Measurements from ENCODE around the gene TLE4. TPM values are rescaled to one million over a fixed set of nuclear protein-coding genes. Genes with fewer than 3 reads are reported as not detected.
"Not testable (repeated sequence)": the region's sequence is repeated elsewhere in the genome, so short reads cannot be mapped to it uniquely, and the experiment has no call there.

Gene TLE4
- total RNA-seq, 1 donor from 2014 or later: 17.2 TPM

DNA sequence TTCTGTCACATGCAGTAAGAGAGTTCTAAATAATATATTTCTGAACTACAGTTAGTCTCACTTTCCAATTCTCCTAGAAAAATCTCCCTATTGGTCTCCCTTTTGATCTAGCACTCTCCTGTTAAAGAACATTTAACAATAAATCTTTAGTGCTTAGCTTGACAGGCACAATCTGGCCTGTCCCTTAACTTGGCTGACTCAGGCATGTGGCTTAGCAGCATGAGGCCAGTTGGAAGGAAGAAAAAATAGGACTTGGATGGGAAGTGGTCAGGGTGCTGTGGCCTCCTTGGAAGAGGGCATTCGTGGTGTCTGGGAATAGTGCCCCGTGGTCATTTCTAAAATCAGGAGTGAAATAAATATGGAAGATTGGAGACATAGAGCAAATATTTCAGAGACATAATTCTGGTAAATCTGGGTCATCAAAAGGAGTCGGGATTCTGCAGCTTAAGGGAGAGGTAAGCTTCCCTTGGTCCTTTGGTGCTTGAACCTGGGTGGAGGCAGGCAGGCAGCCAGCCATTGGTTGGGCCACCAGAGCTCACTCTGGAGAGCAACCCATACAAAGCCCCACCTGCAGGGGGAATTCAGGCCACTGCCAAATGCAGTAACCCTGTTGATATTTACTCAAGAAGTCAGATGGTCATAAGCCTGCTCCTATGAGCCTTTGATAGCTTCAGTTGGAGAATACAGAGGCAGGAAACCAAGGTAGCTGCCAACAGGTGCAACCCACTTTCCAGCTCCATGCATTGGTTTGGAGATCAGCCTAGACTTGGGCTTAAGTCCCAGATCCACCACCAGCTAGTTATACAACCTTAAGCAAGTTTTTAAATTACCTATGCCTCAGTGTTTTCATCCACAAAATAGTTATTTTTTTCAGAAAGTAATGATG lies 28.8 kb upstream of the TLE4 start:
- H3K27me3 ChIP-seq (ENCODE audit: control insufficient read depth, insufficient read depth, low read length): no peaks in the 10 kb centered on the region
- H3K36me3 ChIP-seq (ENCODE audit: control insufficient read depth, insufficient read depth, low read length): no peaks in the 10 kb centered on the region
- TF ChIP-seq CTCF (IDR thresholded peaks at IDR 0.05; ENCODE audit: insufficient read depth, low read length, poor library complexity, severe bottlenecking): no peak
- no peak for DNase-seq (ENCODE audit: low read depth)
- H3K4me3 ChIP-seq (ENCODE audit: low read depth, low read length): no peak overlapping the region

- H3K4me3 ChIP-seq (ENCODE audit: low read depth, low read length); DNase-seq (ENCODE audit: low read depth); H3K27me3 ChIP-seq (ENCODE audit: control insufficient read depth, insufficient read depth, low read length); H3K36me3 ChIP-seq (ENCODE audit: control insufficient read depth, insufficient read depth, low read length): not testable (repeated sequence)
Observed at GRCh38 chr9:79544375-79544774, 27.4 kb upstream of the TLE4 start.

GRCh38 chr9:79551586-79551985 lies 20.2 kb upstream of the TLE4 start:
- Histone ChIP-seq H3K36me3 (ENCODE audit: control insufficient read depth, insufficient read depth, low read length) (no peaks in the 10 kb centered on the region), H3K4me3 (ENCODE audit: low read depth, low read length) (no peak overlapping the region), H3K27me3 (ENCODE audit: control insufficient read depth, insufficient read depth, low read length) (no peaks in the 10 kb centered on the region)
- DNase-seq (ENCODE audit: low read depth): no peak
- TF ChIP-seq CTCF (IDR thresholded peaks at IDR 0.05; ENCODE audit: insufficient read depth, low read length, poor library complexity, severe bottlenecking): no peak

- Histone ChIP-seq H3K4me3 (ENCODE audit: low read depth, low read length) (no peak overlapping the region), H3K27me3 (ENCODE audit: control insufficient read depth, insufficient read depth, low read length) (no peaks in the 10 kb centered on the region), H3K36me3 (ENCODE audit: control insufficient read depth, insufficient read depth, low read length) (no peaks in the 10 kb centered on the region)
- DNase-seq (ENCODE audit: low read depth): no peak
- no peak for TF ChIP-seq CTCF (IDR thresholded peaks at IDR 0.05; ENCODE audit: insufficient read depth, low read length, poor library complexity, severe bottlenecking)
Observed at GRCh38 chr9:79551994-79552393, 19.8 kb upstream of the TLE4 start.

DNA sequence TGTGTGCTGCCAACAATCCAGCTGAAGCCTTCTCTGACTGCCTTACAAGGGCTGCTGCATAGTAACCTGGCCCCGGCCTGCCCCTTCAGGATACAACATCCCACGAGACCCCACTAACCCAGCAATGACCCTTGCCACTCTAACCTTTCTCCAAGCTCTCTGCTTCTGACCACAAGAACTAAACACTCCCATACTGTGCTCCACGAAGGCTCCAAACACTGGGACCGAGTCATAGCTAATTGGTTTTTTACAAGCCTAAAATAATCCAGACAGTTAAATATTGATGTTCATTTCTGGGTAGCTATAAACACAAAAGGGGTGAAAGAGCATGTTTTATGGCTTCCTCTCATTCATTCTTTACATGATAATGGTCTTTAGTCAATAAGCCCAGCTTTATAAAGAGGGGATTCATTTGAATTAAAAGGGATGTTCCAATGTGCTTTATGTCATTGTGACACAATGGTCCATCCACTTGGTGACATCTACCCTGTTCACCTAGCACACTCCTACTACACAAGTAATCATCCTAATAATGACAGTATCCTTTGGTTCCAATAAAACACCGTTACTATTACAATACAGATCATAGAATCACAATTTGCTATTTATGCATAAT lies 16.2 kb upstream of the TLE4 start:
- no peak for TF ChIP-seq CTCF (IDR thresholded peaks at IDR 0.05; ENCODE audit: insufficient read depth, low read length, poor library complexity, severe bottlenecking)
- DNase-seq (ENCODE audit: low read depth): no peak
- no peak overlapping the region for H3K4me3 ChIP-seq (ENCODE audit: low read depth, low read length)
- no peaks in the 10 kb centered on the region for H3K36me3 ChIP-seq (ENCODE audit: control insufficient read depth, insufficient read depth, low read length)
- no peaks in the 10 kb centered on the region for H3K27me3 ChIP-seq (ENCODE audit: control insufficient read depth, insufficient read depth, low read length)

GRCh38 chr9:79559495-79560181 lies 12.1 kb upstream of the TLE4 start:
- Histone ChIP-seq H3K27me3 (ENCODE audit: control insufficient read depth, insufficient read depth, low read length) (no peaks in the 10 kb centered on the region), H3K4me3 (ENCODE audit: low read depth, low read length) (no peak overlapping the region), H3K36me3 (ENCODE audit: control insufficient read depth, insufficient read depth, low read length) (no peaks in the 10 kb centered on the region)
- no peak for DNase-seq (ENCODE audit: low read depth)
- TF ChIP-seq CTCF (IDR thresholded peaks at IDR 0.05; ENCODE audit: insufficient read depth, low read length, poor library complexity, severe bottlenecking): no peak
